Right lobe of liver (tissue), 6 donors: Measurements from ENCODE around the gene CCDC88B. TPM values are rescaled to one million over a fixed set of nuclear protein-coding genes. Genes with fewer than 3 reads are reported as not detected.

Source experiments
- ATAC-seq, 4 donors: fragments of 200-7000 bp; cut with Tn5 transposase; one replicate each; pipeline ENCODE4 v1.9.1; 2020; ENCODE audit warnings: mild to moderate bottlenecking in 4 of 4, moderate library complexity in 4 of 4
- DNase-seq, 3 donors: peaks; one replicate each; pipeline ENCODE4 v3.0.0-alpha.2; 2020
- H3K27ac ChIP-seq, 3 donors: fragments of 200-600 bp; one replicate each; pipeline ENCODE4 v1.8.0; 2022
- H3K27me3 ChIP-seq, 2 donors: fragments of 200-600 bp; one replicate each; pipeline ENCODE4 v1.8.0; 2022
- H3K36me3 ChIP-seq, 4 donors: fragments of 200-600 bp; sonication (generic) in 1 of 4; one replicate each; pipeline versions ENCODE4 v1.5.1 to v1.8.0; 2017 to 2022; ENCODE audit warnings: control low read depth in 1 of 4
- H3K4me1 ChIP-seq, 4 donors: fragments of 200-600 bp; sonication (generic) in 1 of 4; one replicate each; pipeline versions ENCODE4 v1.5.1 to v1.8.0; 2017 to 2022; ENCODE audit warnings: control low read depth in 1 of 4
- H3K4me3 ChIP-seq, 3 donors: fragments of 200-600 bp; one replicate each; pipeline ENCODE4 v1.8.0; 2022
- H3K9me3 ChIP-seq, 4 donors: fragments of 200-600 bp; sonication (generic) in 1 of 4; one replicate each; pipeline versions ENCODE4 v1.5.1 to v1.8.0; 2017 to 2022; ENCODE audit warnings: control low read depth in 1 of 4
- CTCF ChIP-seq, 4 donors: fragments of 200-600 bp in 3 of 4; fragments of 450-650 bp in 1 of 4; IDR thresholded peaks; one replicate each; pipeline versions ENCODE4 v1.5.1 to v1.8.0; 2016 to 2022; ENCODE audit warnings: antibody characterized with exemption in 4 of 4, mild to moderate bottlenecking in 2 of 4
- POLR2A ChIP-seq: fragments of 450-650 bp; IDR thresholded peaks from one replicate; pipeline ENCODE4 v1.6.1; 2017; ENCODE audit warnings: antibody characterized with exemption, mild to moderate bottlenecking
- WGBS: methylation state at CpG from one replicate; pipeline ENCODE4 v1.1.6; 2018; ENCODE audit warnings: low coverage, low lambda C conversion rate; ENCODE audit not compliant: insufficient coverage; ENCODE audit errors: missing lambda C conversion rate; 5-methylcytosine and 5-hydroxymethylcytosine counted together
- intact Hi-C, 2 donors: fragments of 100-400 bp; cut with DNase I; formaldehyde crosslinking; loops; one replicate each; pipeline versions ENCODE4 v1.11.2 to v1.14.1; 2022
- total RNA-seq, 6 experiments: library from RNA; depleted of rRNA in 2 of 6; stranded (reverse); fragments of >200 nt in 2 of 6; fragmentation: NEBNext Ultra II Directional in 3 of 6; extraction: Animal tissue kit (Norgen Biotek cat#: 25700) in 3 of 6; gene quantifications; one replicate each; pipeline versions ENCODE4 v1.1.0 to v1.2.4, GENCODE V29; 2016 to 2023
- donor health status: DM: no; HTN: yes; CAD: no.
- donor health status: DM: no; HTN: no; CAD: no.
- donor health status: DM: no; HTN: no; CAD: no.
- donor health status: DM: no; HTN: yes; CAD: no.
- donor health status: DM: no; HTN: yes; CAD: no.

The CCDC88B gene
- total RNA-seq, 6 experiments from 2014 or later, result 2.4 to 10.6 (median 4.9) TPM

- Histone ChIP-seq H3K27me3 (no peaks in the 10 kb centered on the region), H3K27ac (no peak overlapping the region), H3K9me3 (no peaks in the 10 kb centered on the region), H3K36me3 (no peaks in the 10 kb centered on the region), H3K4me1 (no peaks in the 10 kb centered on the region), H3K4me3 (no peak overlapping the region)
- peak; percentile 11 to 58 (median 40) for ATAC-seq
- intact Hi-C loops, result no loop called here
- DNase-seq, result no peak
- WGBS, result 12% methylated on average over 15 of the region's 15 CpGs
- TF ChIP-seq POLR2A (no peak), CTCF (IDR thresholded peaks at IDR 0.05) (no peak)
Measured at GRCh38 chr11:64396079-64396591, 56.1 kb downstream of the CCDC88B start.

- Histone ChIP-seq H3K27ac (no peak overlapping the region), H3K9me3 (no peaks in the 10 kb centered on the region), H3K36me3 (no peaks in the 10 kb centered on the region), H3K27me3 (no peaks in the 10 kb centered on the region), H3K4me1 (no peaks in the 10 kb centered on the region), H3K4me3 (no peak overlapping the region)
- 67% methylated on average over 1 of the region's 6 CpGs for WGBS
- ATAC-seq (peak; percentile 26 to 48 (median 28)), DNase-seq (no peak)
- intact Hi-C loops, result no loop called here
- TF ChIP-seq POLR2A (no peak), CTCF (IDR thresholded peaks at IDR 0.05) (no peak)
Measured at GRCh38 chr11:64400102-64400501, 60.1 kb downstream of the CCDC88B start.

DNA sequence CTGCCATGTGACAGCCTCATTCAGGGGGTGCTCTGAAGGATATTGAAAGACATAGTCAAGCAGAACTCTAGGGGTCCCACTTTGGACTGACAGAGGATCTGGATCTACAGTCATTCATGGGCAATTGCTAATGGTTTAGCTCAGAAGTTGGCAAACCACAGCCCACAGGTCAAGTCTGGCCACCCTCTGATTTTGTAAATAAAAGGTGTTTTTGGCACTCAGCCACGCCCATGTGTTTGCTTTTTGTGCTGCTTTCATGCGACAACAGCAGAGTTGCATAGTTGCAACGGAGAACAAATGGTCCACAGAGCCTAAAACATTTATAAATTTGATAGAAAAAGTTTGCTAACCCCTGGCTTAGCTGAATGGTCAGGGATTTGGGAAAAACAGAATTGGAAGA lies 60.7 kb downstream of the CCDC88B start:
- Histone ChIP-seq H3K36me3 (no peaks in the 10 kb centered on the region), H3K9me3 (no peaks in the 10 kb centered on the region), H3K4me1 (no peaks in the 10 kb centered on the region), H3K27ac (no peak overlapping the region), H3K27me3 (no peaks in the 10 kb centered on the region), H3K4me3 (no peak overlapping the region)
- peak in 1 of 3 donors; percentile 51 for DNase-seq
- intact Hi-C loops, result no loop called here
- peak; percentile 16 to 48 (median 20) for ATAC-seq
- TF ChIP-seq CTCF (IDR thresholded peaks at IDR 0.05) (no peak), POLR2A (no peak)
- 20% methylated on average over 3 of the region's 3 CpGs for WGBS

DNA sequence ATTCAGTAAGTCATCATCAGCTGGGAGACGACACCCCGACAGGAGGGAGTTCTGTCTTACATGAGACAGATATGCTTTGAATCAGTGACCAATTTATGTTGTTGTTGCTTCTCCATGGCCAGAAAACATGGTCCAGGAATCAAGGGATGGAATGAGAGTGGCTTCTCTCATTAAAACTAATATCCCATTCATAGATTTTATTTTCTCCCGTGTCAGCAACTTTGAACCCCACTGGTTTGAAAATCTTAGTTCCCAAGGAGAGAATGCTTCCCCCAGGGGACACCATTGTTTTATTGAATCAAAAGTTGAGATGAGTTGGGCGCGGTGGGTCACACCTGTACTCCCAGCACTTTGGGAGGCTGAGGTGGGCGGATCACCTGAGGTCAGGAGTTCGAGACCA lies 61.8 kb downstream of the CCDC88B start:
- ATAC-seq (no peak), DNase-seq (no peak)
- Histone ChIP-seq H3K4me3 (no peak overlapping the region), H3K4me1 (no peaks in the 10 kb centered on the region), H3K27me3 (no peaks in the 10 kb centered on the region), H3K27ac (no peak overlapping the region), H3K36me3 (no peaks in the 10 kb centered on the region), H3K9me3 (no peaks in the 10 kb centered on the region)
- TF ChIP-seq POLR2A (no peak), CTCF (IDR thresholded peaks at IDR 0.05) (no peak)
- intact Hi-C loops, result no loop called here
- WGBS, result 75% methylated on average over 7 of the region's 7 CpGs

DNA sequence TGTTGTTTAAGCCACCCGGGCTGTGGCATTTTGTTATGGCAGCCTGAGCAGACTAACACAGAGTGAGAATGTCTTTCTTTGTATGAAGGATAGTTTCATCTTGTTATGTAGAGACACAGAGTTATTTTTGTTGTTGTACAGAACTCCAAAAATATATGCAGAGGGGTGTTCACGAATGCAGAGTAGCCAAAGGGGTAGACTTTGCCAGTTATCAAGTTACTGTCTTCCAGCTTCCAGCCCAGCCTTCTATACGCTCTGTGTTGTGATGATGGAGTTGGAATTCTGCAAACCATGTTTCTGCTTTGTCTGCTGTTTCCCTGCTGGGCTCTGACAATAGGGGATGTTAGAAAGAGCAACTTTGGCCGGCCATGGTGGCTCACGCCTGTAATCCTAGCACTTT lies 63.1 kb downstream of the CCDC88B start:
- Histone ChIP-seq H3K4me3 (no peak overlapping the region), H3K27ac (no peak overlapping the region), H3K4me1 (no peaks in the 10 kb centered on the region), H3K27me3 (no peaks in the 10 kb centered on the region), H3K9me3 (no peaks in the 10 kb centered on the region), H3K36me3 (no peaks in the 10 kb centered on the region)
- DNase-seq, result no peak
- intact Hi-C loops, result no loop called here
- ATAC-seq, result no peak
- TF ChIP-seq CTCF (IDR thresholded peaks at IDR 0.05) (no peak), POLR2A (no peak)
- 56% methylated on average over 5 of the region's 5 CpGs for WGBS
